GM12878 (cell line): ENCODE results near the gene CEP78. TPM values are rescaled to one million over a fixed set of nuclear protein-coding genes. Genes with fewer than 3 reads are reported as not detected.

Source experiments
- ATAC-seq: fragments of 200-7000 bp; cut with Tn5 transposase; 3 replicates; pipeline ENCODE4 v1.9.1; 2020; ENCODE audit warnings: mild to moderate bottlenecking, moderate library complexity
- BruUV-seq: library from RNA; stranded (reverse); fragments of 400-500 nt; replicated peaks from 2 replicates; lab custom pipeline; 2021; lab: Mats Ljungman, UMichigan
- CTCF ChIA-PET: fragments of 300-600 bp; sonication (Branson Sonifier 250); formaldehyde crosslinking; extraction: SDS; loops from one replicate; lab custom pipeline; 2021; ENCODE audit warnings: inconsistent platforms; lab: Yijun Ruan, JAX
- POLR2A ChIA-PET: fragments of 350-600 bp; formaldehyde crosslinking; extraction: SDS; loops from one replicate; lab custom pipeline; 2021; ENCODE audit warnings: inconsistent platforms; lab: Charles Lee
- RAD21 ChIA-PET: fragments of 300-600 bp; sonication (Branson Sonifier 250); formaldehyde crosslinking; loops from one replicate; lab custom pipeline; 2023; ENCODE audit warnings: antibody characterized with exemption; ENCODE audit not compliant: unreplicated experiment; lab: Charles Lee
- SMC1A ChIA-PET: fragments of 300-600 bp; sonication (Branson Sonifier 250); formaldehyde crosslinking; loops from one replicate; lab custom pipeline; 2023; ENCODE audit not compliant: unreplicated experiment, uncharacterized antibody; lab: Charles Lee
- DNase-seq: peaks from one replicate; pipeline ENCODE4 v3.0.0-alpha.2; 2011; ENCODE audit warnings: low read depth, low spot score
- FAIRE-seq: peaks from 3 replicates; lab custom pipeline; 2011; peaks lifted over from hg19 to GRCh38; lab: Jason Lieb, UNC
- H2AFZ ChIP-seq: 2 replicates; pipeline ENCODE4 v1.6.0; 2011; ENCODE audit warnings: low read depth, low read length, control low read depth; ENCODE audit not compliant: control insufficient read depth
- H3K27ac ChIP-seq: 2 replicates; pipeline ENCODE4 v1.5.1; 2011; ENCODE audit warnings: control low read depth; ENCODE audit not compliant: control insufficient read depth, insufficient read depth
- H3K27me3 ChIP-seq, 2 experiments: replicated peaks in 1 of 2; 2 replicates each; pipeline versions ENCODE4 v1.6.0 to v1.6.1; 2011; ENCODE audit warnings: low read length in 1 of 2; ENCODE audit not compliant: control insufficient read depth in 2 of 2, insufficient read depth in 2 of 2
- H3K36me3 ChIP-seq, 2 experiments: 2 replicates each; pipeline ENCODE4 v1.5.1; 2011; ENCODE audit warnings: low read length in 1 of 2; ENCODE audit not compliant: control insufficient read depth in 2 of 2, insufficient read depth in 2 of 2
- H3K4me1 ChIP-seq: 2 replicates; pipeline ENCODE4 v1.6.1; 2011; ENCODE audit warnings: mild to moderate bottlenecking, low read length, moderate library complexity, mixed read lengths; ENCODE audit not compliant: control insufficient read depth, insufficient read depth
- H3K4me2 ChIP-seq: 2 replicates; pipeline ENCODE4 v1.6.0; 2011; ENCODE audit warnings: control low read depth; ENCODE audit not compliant: control insufficient read depth, insufficient read depth
- H3K4me3 ChIP-seq: fragments of 200-600 bp; sonication (generic); 2 replicates; pipeline ENCODE4 v1.5.1; 2016
- H3K79me2 ChIP-seq: 2 replicates; pipeline ENCODE4 v1.6.0; 2011; ENCODE audit warnings: low read length; ENCODE audit not compliant: control insufficient read depth, insufficient read depth
- H3K9ac ChIP-seq: 2 replicates; pipeline ENCODE4 v1.8.0; 2011; ENCODE audit warnings: low read length, control low read depth, mixed read lengths; ENCODE audit not compliant: control insufficient read depth, insufficient read depth
- H3K9me3 ChIP-seq: replicated peaks from 3 replicates; pipeline ENCODE4 v1.5.1; 2011; ENCODE audit warnings: mild to moderate bottlenecking, low read length; ENCODE audit not compliant: control insufficient read depth, insufficient read depth
- H4K20me1 ChIP-seq: 2 replicates; pipeline ENCODE4 v1.6.0; 2011; ENCODE audit not compliant: control insufficient read depth, insufficient read depth
- CEBPZ ChIP-seq: fragments of 150-350 bp; IDR thresholded peaks from 2 replicates; pipeline ENCODE4 v1.6.1; 2016; ENCODE audit warnings: low read depth, low read length
- CTCF ChIP-seq, 3 experiments: IDR thresholded peaks in 2 of 3; conservative IDR thresholded peaks in 1 of 3; 2 replicates each; pipeline ENCODE4 v1.5.1; 2011; ENCODE audit warnings: low read depth in 3 of 3, low read length in 3 of 3, mild to moderate bottlenecking in 3 of 3, control low read depth in 2 of 3, moderate library complexity in 2 of 3, inconsistent platforms in 1 of 3, mixed read lengths in 1 of 3; ENCODE audit not compliant: control insufficient read depth in 2 of 3, insufficient read depth in 1 of 3; ENCODE audit errors: extremely low read depth in 1 of 3
- RAD21 ChIP-seq: IDR thresholded peaks from 2 replicates; pipeline ENCODE4 v1.6.1; 2011; ENCODE audit warnings: mild to moderate bottlenecking, low read depth, low read length, moderate library complexity; ENCODE audit not compliant: insufficient read depth
- SIX5 ChIP-seq: IDR thresholded peaks from 2 replicates; pipeline ENCODE4 v1.6.1; 2011; ENCODE audit warnings: mild to moderate bottlenecking, low read depth, low read length, moderate library complexity; ENCODE audit not compliant: severe bottlenecking
- SMC3 ChIP-seq: IDR thresholded peaks from 2 replicates; pipeline ENCODE4 v1.6.1; 2011; ENCODE audit warnings: low read length, improper control_type of control experiment, borderline replicate concordance
- SRF ChIP-seq, 2 experiments: IDR thresholded peaks; 2 replicates each; pipeline ENCODE4 v1.6.1; 2011; ENCODE audit warnings: low read depth in 2 of 2, low read length in 2 of 2, mild to moderate bottlenecking in 1 of 2, moderate library complexity in 1 of 2
- WGBS: methylation state at CpG from one replicate; pipeline ENCODE4 v1.1.6; 2016; ENCODE audit warnings: low lambda C conversion rate; ENCODE audit not compliant: insufficient replicate concordance, insufficient coverage; ENCODE audit errors: missing lambda C conversion rate; 5-methylcytosine and 5-hydroxymethylcytosine counted together
- in situ Hi-C: fragments of 300-500 bp; cut with MboI; formaldehyde crosslinking; loops from 9 replicates; pipeline ENCODE4 v1.14.3; 2018; ENCODE audit warnings: mixed read lengths
- intact Hi-C: fragments of 100-400 bp; cut with micrococcal nuclease; formaldehyde crosslinking; loops from one replicate; pipeline ENCODE4 v1.14.2; 2022; ENCODE audit not compliant: unreplicated experiment
- polyA plus RNA-seq, 11 experiments: library from polyadenylated mRNA; depleted of rRNA in 4 of 11; unstranded in 6 of 11; stranded (reverse) in 5 of 11; fragments of >200 nt; fragmentation: Nextera tagmentation in 4 of 11; fragmentation: Illumina TruSeq in 1 of 11; extraction: Ambion mirVana in 4 of 11; extraction: Trizol in 1 of 11; gene quantifications; 1 replicate in 1 of 11; 2 replicates in 10 of 11; pipeline versions ENCODE4 v1.2.1 to v1.2.3, GENCODE V29; 2011 to 2016; ENCODE audit warnings: inconsistent platforms in 2 of 11, missing spikeins in 2 of 11, low read depth in 1 of 11
- total RNA-seq, 4 experiments: library from RNA; depleted of rRNA in 3 of 4; stranded (reverse); fragments of >200 nt in 3 of 4; fragmentation: Illumina TruSeq in 1 of 4; extraction: Trizol in 1 of 4; gene quantifications; 2 replicates each; pipeline versions ENCODE4 v1.2.1 to v1.2.3, GENCODE V29; 2013 to 2021

CEP78 gene
- total and polyA plus RNA-seq, 10 of the 15 experiments (the other 5 are each of a cell fraction or from before 2014, with no cell fraction given), result 4.1 to 44.9 (median 27.9) TPM

GRCh38 chr9:78213712-78214111 is 22.2 kb upstream of the CEP78 start:
- intact Hi-C loops (loop anchor here (1.0 to 10.0 kb wide), 5 partner anchors 71 to 236 kb away; no protein-coding TSS in a partner anchor), in situ Hi-C loops (no loop called here)
- no peak overlapping the region for H3K9ac ChIP-seq
- ChIA-PET POLR2A (interaction anchor here (1.1 kb wide), 1 partner anchor 14 kb away, joined by 5 read pairs; no protein-coding TSS in a partner anchor), SMC1A (interaction anchor here (1.0 to 4.0 kb wide), 6 partner anchors 13 to 463 kb away, joined by 3 to 12 read pairs (median 6); no protein-coding TSS in a partner anchor), CTCF (interaction anchor here (0.7 to 2.1 kb wide), 6 partner anchors 11 to 173 kb away, joined by 3 to 7 read pairs (median 4); no protein-coding TSS in a partner anchor), RAD21 (interaction anchor here (0.7 to 2.0 kb wide), 3 partner anchors 18 to 237 kb away, joined by 3 to 6 read pairs (median 3); no protein-coding TSS in a partner anchor)
- H3K36me3 ChIP-seq, result no peaks in the 10 kb centered on the region
- no peaks in the 10 kb centered on the region for H3K79me2 ChIP-seq
- WGBS, result 14% methylated on average over 4 of the region's 4 CpGs
- no peaks in the 10 kb centered on the region for H3K9me3 ChIP-seq
- TF ChIP-seq CTCF (IDR thresholded peaks at IDR 0.05 in 2 of 3, conservative IDR thresholded peaks at IDR 0.05 in 1 of 3; ENCODE audit: control insufficient read depth in 2 of 3, extremely low read depth in 1 of 3, insufficient read depth in 1 of 3, low read depth in 3 of 3, low read length in 3 of 3) (peak; percentile 25 to 52 (median 40); a peak in 5 of 6 replicates), CEBPZ (no peak), SIX5 (no peak), RAD21 (peak; percentile 58), SRF (IDR thresholded peaks at IDR 0.05; ENCODE audit: low read depth in 2 of 2, low read length in 2 of 2) (no peak), SMC3 (peak; percentile 34; the same call in 1 of the 2 replicates)
- ATAC-seq (peak; percentile 70), DNase-seq (no peak), FAIRE-seq (no peak)
- no TSS peak for BruUV-seq
- H2AFZ ChIP-seq, result no peak overlapping the region
- H3K4me1 ChIP-seq, result peaks cover 13% of the 10 kb centered on the region
- H4K20me1 ChIP-seq, result no peaks in the 10 kb centered on the region
- H3K4me2 ChIP-seq, result no peak overlapping the region
- H3K27me3 ChIP-seq, result no peaks in the 10 kb centered on the region
- H3K4me3 ChIP-seq, result no peak overlapping the region
- no peak overlapping the region for H3K27ac ChIP-seq
